IPS-20b (cell line): ENCODE measurements around the gene DCP1A.

Experiments
- H3K27ac ChIP-seq: one replicate; pipeline ENCODE4 v1.5.1; 2013; ENCODE audit warnings: low read length
- H3K27me3 ChIP-seq: 2 replicates; pipeline ENCODE4 v1.6.1; 2013; ENCODE audit warnings: mild to moderate bottlenecking, low read length, inconsistent platforms; ENCODE audit not compliant: insufficient read depth
- H3K36me3 ChIP-seq: 2 replicates; pipeline ENCODE4 v1.6.1; 2013; ENCODE audit warnings: low read depth, mild to moderate bottlenecking, inconsistent platforms, low read length, moderate library complexity; ENCODE audit not compliant: insufficient read depth
- H3K4me1 ChIP-seq: 2 replicates; pipeline ENCODE4 v1.6.1; 2013; ENCODE audit warnings: mild to moderate bottlenecking, control low read depth, inconsistent platforms, low read length, moderate library complexity; ENCODE audit not compliant: insufficient read depth
- H3K4me3 ChIP-seq: 2 replicates; pipeline ENCODE4 v1.5.1; 2013; ENCODE audit warnings: mild to moderate bottlenecking, low read length, inconsistent platforms
- H3K9ac ChIP-seq: 2 replicates; pipeline ENCODE4 v1.6.1; 2013; ENCODE audit warnings: low read depth, mild to moderate bottlenecking, inconsistent platforms, low read length, moderate library complexity
- H3K9me3 ChIP-seq: 2 replicates; pipeline ENCODE4 v1.6.1; 2013; ENCODE audit warnings: mild to moderate bottlenecking, low read depth, low read length, inconsistent platforms; ENCODE audit not compliant: insufficient read depth

DCP1A gene

DNA sequence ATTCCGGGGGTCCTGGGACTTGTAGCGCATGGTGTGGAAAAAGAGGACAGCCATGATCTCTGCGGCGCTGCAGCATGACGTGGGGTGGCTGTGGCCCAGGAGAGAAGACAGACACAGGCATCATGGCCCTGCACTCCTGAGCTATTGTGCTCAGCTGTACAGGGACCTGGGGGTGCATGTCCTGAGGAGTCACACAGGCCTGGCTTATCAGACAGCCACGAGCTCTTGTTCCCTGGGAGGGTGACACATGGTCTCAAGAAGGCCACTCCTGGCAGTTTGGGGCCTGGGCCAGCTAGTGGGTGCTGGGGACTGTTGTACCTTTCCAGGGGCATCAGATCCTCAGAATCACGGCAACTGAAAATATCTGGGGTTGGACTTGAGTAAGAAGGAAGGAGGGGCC is 105.2 kb downstream of the DCP1A start:
- no peaks in the 10 kb centered on the region for H3K9me3 ChIP-seq
- H3K4me1 ChIP-seq, result peaks cover 13% of the 10 kb centered on the region
- H3K27ac ChIP-seq, result no peak overlapping the region
- H3K4me3 ChIP-seq, result no peak overlapping the region
- H3K27me3 ChIP-seq, result no peaks in the 10 kb centered on the region
- H3K36me3 ChIP-seq, result peaks cover 87% of the 10 kb centered on the region
- H3K9ac ChIP-seq, result no peak overlapping the region

GRCh38 chr3:53240989-53241972 is 106.1 kb downstream of the DCP1A start:
- Histone ChIP-seq H3K27ac (no peak overlapping the region), H3K4me1 (peaks cover 12% of the 10 kb centered on the region), H3K9me3 (no peaks in the 10 kb centered on the region), H3K9ac (no peak overlapping the region), H3K4me3 (no peak overlapping the region), H3K27me3 (no peaks in the 10 kb centered on the region), H3K36me3 (peaks cover 90% of the 10 kb centered on the region)

DNA sequence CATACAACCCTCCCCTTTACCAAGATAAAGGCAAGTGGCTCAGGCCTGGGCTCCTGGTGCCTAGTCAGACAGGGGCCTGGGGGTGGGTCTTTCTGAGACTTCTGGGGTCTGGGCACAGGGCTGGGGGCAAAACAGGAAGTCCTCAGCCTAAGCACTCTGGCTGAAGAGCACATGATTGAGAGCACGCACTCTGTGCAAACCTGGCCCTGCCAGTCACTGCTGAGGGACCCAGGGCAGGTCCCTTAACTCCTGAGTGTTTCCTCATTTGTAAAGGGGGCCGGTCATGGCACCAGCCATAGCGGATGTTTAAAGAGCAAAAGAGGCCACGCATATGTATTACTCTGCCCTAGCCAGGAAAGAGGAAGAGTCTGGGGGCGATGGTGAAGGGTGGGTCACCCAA is 107.5 kb downstream of the DCP1A start:
- no peak overlapping the region for H3K9ac ChIP-seq
- H3K27ac ChIP-seq, result no peak overlapping the region
- no peaks in the 10 kb centered on the region for H3K27me3 ChIP-seq
- no peaks in the 10 kb centered on the region for H3K9me3 ChIP-seq
- no peak overlapping the region for H3K4me3 ChIP-seq
- H3K4me1 ChIP-seq, result peaks cover 9% of the 10 kb centered on the region
- peaks cover 98% of the 10 kb centered on the region for H3K36me3 ChIP-seq

GRCh38 chr3:53238886-53239285 is 108.5 kb downstream of the DCP1A start:
- Histone ChIP-seq H3K27ac (no peak overlapping the region), H3K27me3 (no peaks in the 10 kb centered on the region), H3K9me3 (no peaks in the 10 kb centered on the region), H3K4me1 (peaks cover 3% of the 10 kb centered on the region), H3K9ac (no peak overlapping the region), H3K36me3 (peaks cover 98% of the 10 kb centered on the region), H3K4me3 (no peak overlapping the region)

GRCh38 chr3:53238051-53238850 is 109.1 kb downstream of the DCP1A start:
- Histone ChIP-seq H3K4me3 (no peak overlapping the region), H3K27ac (no peak overlapping the region), H3K4me1 (no peaks in the 10 kb centered on the region), H3K9me3 (no peaks in the 10 kb centered on the region), H3K27me3 (no peaks in the 10 kb centered on the region), H3K36me3 (peaks cover 99% of the 10 kb centered on the region), H3K9ac (no peak overlapping the region)

GRCh38 chr3:53236112-53236841 is 111.1 kb downstream of the DCP1A start:
- Histone ChIP-seq H3K9ac (peak overlapping the region; percentile 8; the same call in 1 of the 2 replicates), H3K27ac (peak overlapping the region; percentile 84)

GRCh38 chr3:53235545-53235944 is 111.8 kb downstream of the DCP1A start:
- no peak overlapping the region for H3K9ac ChIP-seq

More at GRCh38 chr3:53236112-53236841, 111.1 kb downstream of the DCP1A start:
- Histone ChIP-seq H3K9me3 (no peaks in the 10 kb centered on the region), H3K4me3 (no peak overlapping the region), H3K27me3 (no peaks in the 10 kb centered on the region), H3K4me1 (no peaks in the 10 kb centered on the region), H3K36me3 (peaks cover 100% of the 10 kb centered on the region)

GRCh38 chr3:53234841-53235232 is 112.5 kb downstream of the DCP1A start:
- H3K9ac ChIP-seq, result no peak overlapping the region
- no peaks in the 10 kb centered on the region for H3K4me1 ChIP-seq
- H3K27ac ChIP-seq, result no peak overlapping the region
- peaks cover 100% of the 10 kb centered on the region for H3K36me3 ChIP-seq
- H3K4me3 ChIP-seq, result no peak overlapping the region
- H3K27me3 ChIP-seq, result no peaks in the 10 kb centered on the region
- H3K9me3 ChIP-seq, result no peaks in the 10 kb centered on the region

More at GRCh38 chr3:53235545-53235944, 111.8 kb downstream of the DCP1A start:
- no peaks in the 10 kb centered on the region for H3K27me3 ChIP-seq
- no peaks in the 10 kb centered on the region for H3K9me3 ChIP-seq
- H3K27ac ChIP-seq, result no peak overlapping the region
- H3K4me3 ChIP-seq, result no peak overlapping the region
- peaks cover 100% of the 10 kb centered on the region for H3K36me3 ChIP-seq
- no peaks in the 10 kb centered on the region for H3K4me1 ChIP-seq

GRCh38 chr3:53234130-53234840 is 113.1 kb downstream of the DCP1A start:
- Histone ChIP-seq H3K36me3 (peaks cover 100% of the 10 kb centered on the region), H3K9ac (no peak overlapping the region), H3K27me3 (no peaks in the 10 kb centered on the region), H3K9me3 (no peaks in the 10 kb centered on the region), H3K4me1 (no peaks in the 10 kb centered on the region), H3K4me3 (no peak overlapping the region), H3K27ac (no peak overlapping the region)
